DOHH2 (cell line): ENCODE results near the gene CMIP.

Experiments used
- CTCF ChIP-seq: fragments of 200-600 bp; sonication (generic); IDR thresholded peaks from one replicate; pipeline ENCODE4 v1.5.1; 2014; ENCODE audit warnings: antibody characterized with exemption, mild to moderate bottlenecking, low read depth, low read length; ENCODE audit not compliant: poor library complexity, severe bottlenecking
- EZH2phosphoT487 ChIP-seq: fragments of 200-600 bp; sonication (generic); IDR thresholded peaks from 2 replicates; pipeline ENCODE4 v1.6.1; 2017; ENCODE audit warnings: borderline replicate concordance, mild to moderate bottlenecking, antibody characterized with exemption, low read length, moderate library complexity, mixed read lengths

GRCh38 chr16:81655469-81656162 lies 211.0 kb downstream of the CMIP start:
- TF ChIP-seq CTCF (no peak), EZH2phosphoT487 (no peak)
